Measurements from ENCODE around the gene SPEM1. TPM values are rescaled to one million over a fixed set of nuclear protein-coding genes. Genes with fewer than 3 reads are reported as not detected.

The SPEM1 gene
- total and polyA plus RNA-seq, 4 donors: not detected

GRCh38 chr17:7467498-7467897 lies 47.4 kb downstream of the SPEM1 start:
- no peak for DNase-seq (ENCODE audit: low spot score)
- peaks cover 0 to 8% (median 3%) of the 10 kb centered on the region in 4 donors for H3K36me3 ChIP-seq (ENCODE audit: control insufficient read depth in 4 of 4, insufficient read depth in 3 of 4, low read depth in 1 of 4, low read length in 3 of 4)
- peak overlapping the region in 1 of 2 donors; percentile 46 for H3K27ac ChIP-seq (ENCODE audit: low read depth in 1 of 2, low read length in 2 of 2)
- no peaks in the 10 kb centered on the region for H3K9me3 ChIP-seq (ENCODE audit: control insufficient read depth in 4 of 4, low read length in 3 of 4)
- peaks cover 0 to 20% (median 12%) of the 10 kb centered on the region in 4 donors for H3K4me1 ChIP-seq (ENCODE audit: control insufficient read depth in 4 of 4, insufficient read depth in 4 of 4, low read length in 3 of 4)
- WGBS: 85% methylated on average over 3 of the region's 3 CpGs
- no peaks in the 10 kb centered on the region for H3K27me3 ChIP-seq (ENCODE audit: control insufficient read depth in 4 of 4, insufficient read depth in 4 of 4, low read length in 3 of 4)
- no peak overlapping the region for H3K9ac ChIP-seq (ENCODE audit: low read depth in 1 of 2, low read length in 2 of 2)
- H3K4me3 ChIP-seq (ENCODE audit: low read depth in 1 of 3, low read length in 3 of 3): no peak overlapping the region
- no peak for TF ChIP-seq JUND (IDR thresholded peaks at IDR 0.05)
- TF ChIP-seq ATF3 (IDR thresholded peaks at IDR 0.05): no peak
- TF ChIP-seq MAX (IDR thresholded peaks at IDR 0.05): no peak

GRCh38 chr17:7468290-7468689 lies 48.2 kb downstream of the SPEM1 start:
- H3K27me3 ChIP-seq (ENCODE audit: control insufficient read depth in 4 of 4, insufficient read depth in 4 of 4, low read length in 3 of 4): no peaks in the 10 kb centered on the region
- no peak overlapping the region for H3K4me3 ChIP-seq (ENCODE audit: low read depth in 1 of 3, low read length in 3 of 3)
- DNase-seq (ENCODE audit: low spot score): no peak
- no peak overlapping the region for H3K9ac ChIP-seq (ENCODE audit: low read depth in 1 of 2, low read length in 2 of 2)
- WGBS: 96% methylated on average over 11 of the region's 11 CpGs
- no peak overlapping the region for H3K27ac ChIP-seq (ENCODE audit: low read depth in 1 of 2, low read length in 2 of 2)
- TF ChIP-seq FOXA2 (IDR thresholded peaks at IDR 0.05) (no peak), NR2F2 (IDR thresholded peaks at IDR 0.05) (no peak), ATF3 (IDR thresholded peaks at IDR 0.05) (no peak), MAX (IDR thresholded peaks at IDR 0.05) (no peak), REST (IDR thresholded peaks at IDR 0.05) (no peak), YY1 (IDR thresholded peaks at IDR 0.05) (no peak), SP1 (IDR thresholded peaks at IDR 0.05) (no peak), JUND (IDR thresholded peaks at IDR 0.05) (no peak), CTCF (IDR thresholded peaks at IDR 0.05; ENCODE audit: low read depth, low read length, missing input control) (no peak), FOXA1 (IDR thresholded peaks at IDR 0.05) (no peak)
- no peaks in the 10 kb centered on the region for H3K9me3 ChIP-seq (ENCODE audit: control insufficient read depth in 4 of 4, low read length in 3 of 4)
- H3K4me1 ChIP-seq (ENCODE audit: control insufficient read depth in 4 of 4, insufficient read depth in 4 of 4, low read length in 3 of 4): peaks cover 0 to 20% (median 12%) of the 10 kb centered on the region in 4 donors
- H3K36me3 ChIP-seq (ENCODE audit: control insufficient read depth in 4 of 4, insufficient read depth in 3 of 4, low read depth in 1 of 4, low read length in 3 of 4): peaks cover 0 to 7% (median 1%) of the 10 kb centered on the region in 4 donors
